ENCODE measurements around the gene NEK6. TPM values are rescaled to one million over a fixed set of nuclear protein-coding genes. Genes with fewer than 3 reads are reported as not detected.

NEK6 gene
- total RNA-seq, 4 donors from 2014 or later: 14.1 to 21.9 (median 15.1) TPM

DNA sequence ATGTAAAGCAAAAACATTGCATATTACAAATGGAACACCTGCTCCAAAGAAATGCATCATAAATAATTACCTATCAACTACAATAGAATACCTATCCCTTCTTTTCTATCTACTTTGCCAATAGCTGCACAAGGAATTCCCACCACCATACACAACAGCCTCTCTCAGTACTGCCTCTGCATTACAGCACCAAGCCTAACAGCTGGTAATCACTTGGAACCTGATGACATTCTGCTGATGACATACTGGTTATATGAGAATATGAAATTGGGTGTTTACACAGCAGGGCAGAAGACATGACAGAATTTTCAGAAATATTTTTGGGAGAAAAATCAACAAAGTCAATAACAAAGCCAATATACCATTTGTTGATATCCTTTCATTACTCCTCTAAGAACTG is 114.3 kb downstream of the NEK6 start:
- intact Hi-C loops (cut with DNase I): no loop called here
- no peak overlapping the region for H3K27ac ChIP-seq (replicated peaks in 1 of 4)
- no peaks in the 10 kb centered on the region for H3K27me3 ChIP-seq
- no peak overlapping the region for H3K4me3 ChIP-seq
- peaks cover 18 to 42% (median 23%) of the 10 kb centered on the region in 4 donors for H3K4me1 ChIP-seq
- H3K36me3 ChIP-seq: peaks cover 0 to 3% (median 0%) of the 10 kb centered on the region in 4 donors
- TF ChIP-seq EP300 (IDR thresholded peaks at IDR 0.05): no peak
- no peak for TF ChIP-seq POLR2A (IDR thresholded peaks at IDR 0.05; ENCODE audit: low read depth)
- TF ChIP-seq POLR2AphosphoS5 (IDR thresholded peaks at IDR 0.05): no peak
- TF ChIP-seq CTCF (IDR thresholded peaks at IDR 0.05): no peak
- DNase-seq (ENCODE audit: extremely low spot score): no peak
- H3K9me3 ChIP-seq: no peaks in the 10 kb centered on the region

DNA sequence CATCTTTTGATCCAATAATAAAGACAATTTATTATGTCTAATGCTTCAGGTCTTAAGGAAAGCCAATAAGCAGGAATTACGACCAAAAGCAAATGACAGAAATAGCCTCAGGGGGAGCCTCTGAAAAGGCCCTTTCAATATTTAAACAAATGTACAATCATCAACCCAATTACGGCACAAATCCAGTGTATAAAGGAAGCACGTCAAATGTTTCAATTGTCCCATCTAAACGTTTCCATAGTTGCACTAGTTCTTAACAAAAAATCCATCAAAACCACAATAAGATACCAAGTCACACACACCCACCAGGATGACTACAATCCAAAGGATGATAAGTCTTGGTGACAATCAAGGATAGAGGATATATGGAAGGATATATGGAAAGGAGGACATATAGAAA is 115.6 kb downstream of the NEK6 start:
- 96% methylated on average over 4 of the region's 4 CpGs for WGBS
- no peak for DNase-seq (ENCODE audit: extremely low spot score)
- no peak overlapping the region for H3K27ac ChIP-seq (replicated peaks in 1 of 4)

GRCh38 chr9:124373851-124374250 is 116.1 kb downstream of the NEK6 start:
- Histone ChIP-seq H3K4me1 (peaks cover 36 to 51% (median 40%) of the 10 kb centered on the region in 4 donors), H3K36me3 (no peaks in the 10 kb centered on the region), H3K9me3 (no peaks in the 10 kb centered on the region), H3K27me3 (no peaks in the 10 kb centered on the region), H3K27ac (replicated peaks in 1 of 4) (no peak overlapping the region), H3K4me3 (no peak overlapping the region)
- no peak for DNase-seq (ENCODE audit: extremely low spot score)
- WGBS: 100% methylated on average over 1 of the region's 1 CpG
- TF ChIP-seq POLR2AphosphoS5 (IDR thresholded peaks at IDR 0.05): no peak
- TF ChIP-seq EP300 (IDR thresholded peaks at IDR 0.05): no peak
- TF ChIP-seq CTCF (IDR thresholded peaks at IDR 0.05): no peak
- intact Hi-C loops (cut with DNase I): no loop called here

More for the DNA sequence above, 115.6 kb downstream of the NEK6 start:
- Histone ChIP-seq H3K9me3 (no peaks in the 10 kb centered on the region), H3K4me1 (peaks cover 32 to 46% (median 36%) of the 10 kb centered on the region in 4 donors), H3K27me3 (no peaks in the 10 kb centered on the region), H3K36me3 (no peaks in the 10 kb centered on the region), H3K4me3 (no peak overlapping the region)
- TF ChIP-seq POLR2AphosphoS5 (IDR thresholded peaks at IDR 0.05): no peak
- TF ChIP-seq CTCF (IDR thresholded peaks at IDR 0.05): no peak
- no peak for TF ChIP-seq EP300 (IDR thresholded peaks at IDR 0.05)
- intact Hi-C loops (cut with DNase I): no loop called here

GRCh38 chr9:124375726-124376125 is 118.0 kb downstream of the NEK6 start:
- peaks cover 25 to 38% (median 30%) of the 10 kb centered on the region in 4 donors for H3K4me1 ChIP-seq
- H3K27me3 ChIP-seq: no peaks in the 10 kb centered on the region
- H3K4me3 ChIP-seq: no peak overlapping the region
- 85% methylated on average over 9 of the region's 9 CpGs for WGBS
- no peak overlapping the region for H3K27ac ChIP-seq (replicated peaks in 1 of 4)
- intact Hi-C loops (cut with DNase I): no loop called here
- H3K36me3 ChIP-seq: peaks cover 0 to 14% (median 9%) of the 10 kb centered on the region in 4 donors
- no peaks in the 10 kb centered on the region for H3K9me3 ChIP-seq
- no peak for TF ChIP-seq POLR2AphosphoS5 (IDR thresholded peaks at IDR 0.05)
- TF ChIP-seq CTCF (IDR thresholded peaks at IDR 0.05): no peak
- no peak for TF ChIP-seq EP300 (IDR thresholded peaks at IDR 0.05)
- TF ChIP-seq POLR2A (IDR thresholded peaks at IDR 0.05; ENCODE audit: low read depth): no peak
- DNase-seq (ENCODE audit: extremely low spot score): no peak

DNA sequence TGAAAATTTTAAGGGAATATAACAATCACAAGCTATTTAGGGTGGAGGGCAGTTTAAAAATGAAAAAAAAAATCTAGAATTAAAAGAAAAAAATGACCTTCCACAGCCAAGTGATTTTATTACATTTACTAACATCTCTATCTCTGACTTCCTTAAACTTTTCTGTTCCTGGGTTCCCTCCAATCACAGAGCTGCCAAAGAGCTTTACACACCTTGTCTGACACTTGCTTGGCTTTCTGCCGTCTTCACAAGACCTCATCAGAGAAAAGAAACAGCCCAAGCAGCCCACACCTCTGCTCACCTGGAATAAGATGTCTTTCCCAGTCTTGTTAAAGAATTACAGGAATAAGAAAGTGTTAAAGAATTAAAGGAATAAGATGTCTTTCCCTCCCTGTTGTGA is 118.6 kb downstream of the NEK6 start:
- Histone ChIP-seq H3K4me1 (peaks cover 22 to 38% (median 30%) of the 10 kb centered on the region in 4 donors), H3K27ac (replicated peaks in 1 of 4) (no peak overlapping the region), H3K27me3 (no peaks in the 10 kb centered on the region), H3K36me3 (peaks cover 0 to 15% (median 10%) of the 10 kb centered on the region in 4 donors), H3K4me3 (no peak overlapping the region), H3K9me3 (no peaks in the 10 kb centered on the region)
- no peak for DNase-seq (ENCODE audit: extremely low spot score)
- TF ChIP-seq CTCF (IDR thresholded peaks at IDR 0.05) (no peak), EP300 (IDR thresholded peaks at IDR 0.05) (no peak), POLR2A (IDR thresholded peaks at IDR 0.05; ENCODE audit: low read depth) (no peak), POLR2AphosphoS5 (IDR thresholded peaks at IDR 0.05) (no peak)
- WGBS: 55% methylated on average over 1 of the region's 1 CpG
- intact Hi-C loops (cut with DNase I): no loop called here

Data from esophagus muscularis mucosa (tissue), 4 donors.